Peyer's patch (tissue), 4 donors: Measurements from ENCODE around the gene TLR4. TPM values are rescaled to one million over a fixed set of nuclear protein-coding genes. Genes with fewer than 3 reads are reported as not detected.

Experiments used
- DNase-seq, 3 donors: peaks; one replicate each; pipeline ENCODE4 v3.0.0-alpha.2; 2017 to 2019
- H3K27ac ChIP-seq, 4 donors: fragments of 200-600 bp; sonication (generic); one replicate each; pipeline ENCODE4 v1.5.1; 2016 to 2019
- H3K27me3 ChIP-seq, 2 donors: fragments of 200-600 bp; sonication (generic); one replicate each; pipeline ENCODE4 v1.5.1; 2019
- H3K36me3 ChIP-seq, 3 donors: fragments of 200-600 bp; sonication (generic); one replicate each; pipeline ENCODE4 v1.5.1; 2016 to 2019
- H3K4me1 ChIP-seq, 4 donors: fragments of 200-600 bp; sonication (generic); one replicate each; pipeline ENCODE4 v1.5.1; 2016 to 2019
- H3K4me3 ChIP-seq, 4 donors: fragments of 200-600 bp; sonication (generic); 1 replicate in 3 of 4; 2 replicates in 1 of 4; pipeline ENCODE4 v1.5.1; 2016 to 2019; ENCODE audit warnings: mild to moderate bottlenecking in 1 of 4
- H3K9me3 ChIP-seq, 4 donors: fragments of 200-600 bp; sonication (generic); one replicate each; pipeline ENCODE4 v1.5.1; 2016 to 2019; ENCODE audit warnings: mild to moderate bottlenecking in 1 of 4
- POLR2A ChIP-seq, 2 donors: fragments of 450-650 bp; IDR thresholded peaks; one replicate each; pipeline ENCODE4 v1.5.1; 2017; ENCODE audit warnings: antibody characterized with exemption in 2 of 2, mild to moderate bottlenecking in 2 of 2, moderate library complexity in 2 of 2
- total RNA-seq, 4 donors: library from RNA; depleted of rRNA; stranded (reverse); fragments of >200 nt; gene quantifications; one replicate each; pipeline ENCODE4 v1.1.0, GENCODE V29; 2016
- TF ChIP-seq, protein P1 (sequence below), 6 experiments: fragments of 450-650 bp in 4 of 6; fragments of 200-600 bp in 2 of 6; sonication (generic) in 1 of 6; IDR thresholded peaks; one replicate each; pipeline ENCODE4 v1.5.1; 2017 to 2019; ENCODE audit warnings: antibody characterized with exemption in 6 of 6, mild to moderate bottlenecking in 3 of 6, moderate library complexity in 1 of 6

TLR4 gene
- total RNA-seq, 4 donors from 2014 or later, result 6.3 to 18.2 (median 11.8) TPM

DNA sequence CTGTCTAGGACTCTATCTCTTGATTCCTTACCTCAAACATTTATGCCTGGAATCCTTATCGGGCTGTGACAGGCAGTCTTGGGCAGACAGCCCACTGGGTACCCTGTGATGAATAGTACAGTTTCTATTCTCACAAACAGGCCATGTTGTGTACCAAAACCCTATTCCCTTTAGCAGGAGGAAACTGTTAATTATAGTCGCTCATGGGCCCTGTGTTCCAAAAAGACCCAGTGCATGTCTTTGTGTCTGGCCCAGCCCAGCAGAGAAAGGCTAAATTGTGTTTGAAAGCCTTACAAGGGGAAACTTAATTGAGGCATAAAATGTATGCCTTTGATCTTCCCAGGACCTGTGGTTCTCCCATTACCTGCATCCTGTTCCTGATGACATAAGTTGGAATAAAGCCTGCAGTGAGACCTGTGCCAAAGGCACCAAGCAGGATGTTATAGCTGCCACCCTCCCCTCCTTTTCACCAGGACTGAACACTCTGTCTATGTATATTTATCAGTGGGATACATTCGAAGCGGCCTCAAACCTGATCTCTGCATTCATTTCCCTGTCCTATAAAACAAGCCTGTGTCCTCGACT, 43.3 kb downstream of the TLR4 start:
- H3K36me3 ChIP-seq, result no peaks in the 10 kb centered on the region
- H3K9me3 ChIP-seq, result no peaks in the 10 kb centered on the region
- H3K4me3 ChIP-seq, result no peak overlapping the region
- DNase-seq, result no peak
- H3K27me3 ChIP-seq, result no peaks in the 10 kb centered on the region
- H3K27ac ChIP-seq, result no peak overlapping the region
- TF ChIP-seq, protein P1, sequence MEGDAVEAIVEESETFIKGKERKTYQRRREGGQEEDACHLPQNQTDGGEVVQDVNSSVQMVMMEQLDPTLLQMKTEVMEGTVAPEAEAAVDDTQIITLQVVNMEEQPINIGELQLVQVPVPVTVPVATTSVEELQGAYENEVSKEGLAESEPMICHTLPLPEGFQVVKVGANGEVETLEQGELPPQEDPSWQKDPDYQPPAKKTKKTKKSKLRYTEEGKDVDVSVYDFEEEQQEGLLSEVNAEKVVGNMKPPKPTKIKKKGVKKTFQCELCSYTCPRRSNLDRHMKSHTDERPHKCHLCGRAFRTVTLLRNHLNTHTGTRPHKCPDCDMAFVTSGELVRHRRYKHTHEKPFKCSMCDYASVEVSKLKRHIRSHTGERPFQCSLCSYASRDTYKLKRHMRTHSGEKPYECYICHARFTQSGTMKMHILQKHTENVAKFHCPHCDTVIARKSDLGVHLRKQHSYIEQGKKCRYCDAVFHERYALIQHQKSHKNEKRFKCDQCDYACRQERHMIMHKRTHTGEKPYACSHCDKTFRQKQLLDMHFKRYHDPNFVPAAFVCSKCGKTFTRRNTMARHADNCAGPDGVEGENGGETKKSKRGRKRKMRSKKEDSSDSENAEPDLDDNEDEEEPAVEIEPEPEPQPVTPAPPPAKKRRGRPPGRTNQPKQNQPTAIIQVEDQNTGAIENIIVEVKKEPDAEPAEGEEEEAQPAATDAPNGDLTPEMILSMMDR (IDR thresholded peaks at IDR 0.05), result no peak
- TF ChIP-seq POLR2A (IDR thresholded peaks at IDR 0.05), result no peak
- H3K4me1 ChIP-seq, result peaks cover 0 to 8% (median 0%) of the 10 kb centered on the region in 4 donors

DNA sequence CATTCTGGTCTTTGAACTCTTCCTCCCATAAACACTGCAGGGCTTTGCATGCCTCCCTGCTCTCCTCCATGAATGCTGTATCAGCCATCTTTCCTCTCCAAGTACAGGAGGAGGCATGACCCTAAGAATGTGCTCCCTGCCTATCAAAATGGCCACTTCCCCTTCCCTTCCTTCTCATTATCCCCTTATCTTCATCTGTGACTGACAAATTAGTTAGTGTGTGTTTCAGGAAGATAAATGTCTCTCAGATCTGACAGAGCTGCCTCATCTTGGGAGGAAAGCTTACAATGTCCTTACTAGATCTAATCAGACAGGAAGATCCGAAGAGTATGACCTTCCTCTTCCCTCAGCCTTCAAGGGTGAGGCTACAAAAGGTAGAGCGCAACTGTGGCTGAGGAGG, 46.2 kb downstream of the TLR4 start:
- Histone ChIP-seq H3K36me3 (no peaks in the 10 kb centered on the region), H3K27ac (no peak overlapping the region), H3K9me3 (no peaks in the 10 kb centered on the region), H3K4me1 (no peaks in the 10 kb centered on the region), H3K4me3 (no peak overlapping the region), H3K27me3 (no peaks in the 10 kb centered on the region)
- DNase-seq, result no peak
- TF ChIP-seq, protein P1 (IDR thresholded peaks at IDR 0.05), result no peak
- TF ChIP-seq POLR2A (IDR thresholded peaks at IDR 0.05), result no peak

DNA sequence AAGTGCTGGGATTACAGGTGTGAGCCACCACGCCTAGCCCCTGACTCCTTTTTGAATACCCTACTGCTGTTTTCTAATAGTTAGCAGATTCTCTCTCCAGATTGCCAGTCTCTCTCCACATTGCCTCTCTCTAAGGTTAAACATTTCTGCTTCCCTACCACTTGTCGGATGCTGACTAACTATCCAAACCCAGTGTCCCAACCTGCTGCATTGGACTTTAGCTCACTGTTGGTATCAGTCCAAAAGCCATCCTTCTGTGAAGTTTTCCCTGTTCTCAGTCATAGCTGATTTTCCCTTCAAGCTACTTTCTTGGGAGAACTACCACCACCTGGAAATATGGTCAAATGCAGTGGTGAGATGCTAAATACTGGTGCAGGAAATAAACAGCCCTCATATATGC, 48.7 kb downstream of the TLR4 start:
- H3K27me3 ChIP-seq, result no peaks in the 10 kb centered on the region
- H3K4me1 ChIP-seq, result no peaks in the 10 kb centered on the region
- no peak overlapping the region for H3K4me3 ChIP-seq
- TF ChIP-seq, protein P1 (IDR thresholded peaks at IDR 0.05), result no peak
- no peak for TF ChIP-seq POLR2A (IDR thresholded peaks at IDR 0.05)
- H3K36me3 ChIP-seq, result no peaks in the 10 kb centered on the region
- no peak overlapping the region for H3K27ac ChIP-seq
- DNase-seq, result no peak
- no peaks in the 10 kb centered on the region for H3K9me3 ChIP-seq

DNA sequence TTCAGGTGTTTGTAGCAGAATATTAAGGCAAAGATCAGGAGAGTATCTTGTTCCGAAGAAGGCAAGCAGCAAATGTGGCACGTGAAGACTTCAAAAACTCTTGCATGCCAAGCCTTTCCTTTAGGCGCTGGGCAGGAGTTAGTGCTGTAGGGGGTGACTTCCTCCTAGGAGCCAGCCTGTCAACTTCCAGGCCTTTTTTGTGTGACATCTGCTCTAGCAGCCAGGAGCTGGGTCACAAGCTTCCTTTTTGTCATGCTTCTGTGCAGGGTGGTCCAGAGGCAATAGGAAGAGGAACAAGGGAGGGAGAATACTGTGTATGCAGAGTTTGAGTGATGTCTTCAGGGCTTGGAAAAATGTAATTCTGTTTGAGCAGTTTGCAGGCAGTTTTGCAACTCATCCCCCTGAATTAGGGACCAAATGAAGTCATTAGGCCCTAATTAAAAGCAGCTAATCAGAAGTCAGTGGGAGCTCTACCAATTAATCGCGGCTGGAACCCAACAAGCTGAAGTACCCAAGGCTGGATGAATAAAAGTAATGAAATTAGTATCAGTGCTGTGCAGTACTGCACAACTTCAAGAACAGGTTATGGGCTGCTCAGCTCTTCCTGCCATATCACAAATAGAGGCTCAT, 53.5 kb downstream of the TLR4 start:
- Histone ChIP-seq H3K36me3 (no peaks in the 10 kb centered on the region), H3K27me3 (no peaks in the 10 kb centered on the region), H3K4me3 (no peak overlapping the region), H3K27ac (no peak overlapping the region), H3K4me1 (no peaks in the 10 kb centered on the region), H3K9me3 (no peaks in the 10 kb centered on the region)
- TF ChIP-seq POLR2A (IDR thresholded peaks at IDR 0.05), result no peak
- TF ChIP-seq, protein P1 (IDR thresholded peaks at IDR 0.05), result no peak
- no peak for DNase-seq

DNA sequence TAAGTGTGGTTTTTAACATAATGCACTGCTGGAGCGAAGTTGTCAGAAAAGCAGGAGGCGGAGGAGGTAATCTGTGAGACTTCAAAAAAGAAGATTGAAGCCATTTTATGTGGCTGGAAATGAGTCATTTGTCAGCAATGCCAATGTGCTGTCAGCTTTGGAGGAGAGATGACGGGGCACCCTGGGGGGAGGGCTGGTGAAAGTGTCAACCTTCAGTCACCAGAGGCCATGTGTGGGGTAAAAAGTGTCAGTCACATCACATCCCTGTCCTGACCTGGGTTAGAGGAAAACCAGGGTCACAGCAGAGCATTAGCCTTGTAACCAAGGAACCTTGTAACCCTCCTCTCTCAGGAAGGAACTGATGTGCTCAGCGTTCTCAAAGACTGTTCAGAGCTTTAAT, 59.1 kb downstream of the TLR4 start:
- Histone ChIP-seq H3K36me3 (no peaks in the 10 kb centered on the region), H3K4me3 (no peak overlapping the region), H3K9me3 (no peaks in the 10 kb centered on the region), H3K27ac (no peak overlapping the region), H3K27me3 (no peaks in the 10 kb centered on the region), H3K4me1 (no peaks in the 10 kb centered on the region)
- no peak for DNase-seq
- TF ChIP-seq POLR2A (IDR thresholded peaks at IDR 0.05), result no peak
- TF ChIP-seq, protein P1 (IDR thresholded peaks at IDR 0.05), result no peak
